ENCODE data around the gene CEBPZ. TPM values are rescaled to one million over a fixed set of nuclear protein-coding genes. Genes with fewer than 3 reads are reported as not detected.

The CEBPZ gene
- total RNA-seq, 6 donors from 2014 or later = 13.5 to 58.7 (median 42.5) TPM

DNA sequence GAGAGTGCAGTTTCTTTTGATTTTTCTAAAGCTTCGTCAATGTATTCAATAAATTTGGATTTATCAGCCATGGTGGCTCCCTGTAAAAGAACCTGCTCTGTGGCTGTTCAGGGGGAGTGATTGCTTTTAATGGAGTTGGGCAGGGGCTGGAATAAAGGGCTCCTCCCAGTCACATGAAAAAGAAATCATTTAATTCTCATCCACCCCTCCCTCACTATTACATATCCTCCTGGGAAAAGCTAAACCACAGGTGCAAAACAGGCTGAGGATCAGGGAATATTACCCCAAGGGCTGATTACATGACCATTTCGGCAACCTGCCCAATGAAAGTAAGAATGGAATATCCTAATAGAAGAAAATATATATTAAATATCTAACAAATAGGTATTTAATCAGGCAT is 42.8 kb downstream of the CEBPZ start, which contains the start of gene SULT6B1:
Gene SULT6B1, minus strand, starts transcription at position 101 of the 400 bp plus-strand sequence. Its CDS starts 30 bp downstream, at position 71.
- peak within 1 kb of the TSS in 2 of 4 donors; percentile 34 to 80 for H3K27ac ChIP-seq

DNA sequence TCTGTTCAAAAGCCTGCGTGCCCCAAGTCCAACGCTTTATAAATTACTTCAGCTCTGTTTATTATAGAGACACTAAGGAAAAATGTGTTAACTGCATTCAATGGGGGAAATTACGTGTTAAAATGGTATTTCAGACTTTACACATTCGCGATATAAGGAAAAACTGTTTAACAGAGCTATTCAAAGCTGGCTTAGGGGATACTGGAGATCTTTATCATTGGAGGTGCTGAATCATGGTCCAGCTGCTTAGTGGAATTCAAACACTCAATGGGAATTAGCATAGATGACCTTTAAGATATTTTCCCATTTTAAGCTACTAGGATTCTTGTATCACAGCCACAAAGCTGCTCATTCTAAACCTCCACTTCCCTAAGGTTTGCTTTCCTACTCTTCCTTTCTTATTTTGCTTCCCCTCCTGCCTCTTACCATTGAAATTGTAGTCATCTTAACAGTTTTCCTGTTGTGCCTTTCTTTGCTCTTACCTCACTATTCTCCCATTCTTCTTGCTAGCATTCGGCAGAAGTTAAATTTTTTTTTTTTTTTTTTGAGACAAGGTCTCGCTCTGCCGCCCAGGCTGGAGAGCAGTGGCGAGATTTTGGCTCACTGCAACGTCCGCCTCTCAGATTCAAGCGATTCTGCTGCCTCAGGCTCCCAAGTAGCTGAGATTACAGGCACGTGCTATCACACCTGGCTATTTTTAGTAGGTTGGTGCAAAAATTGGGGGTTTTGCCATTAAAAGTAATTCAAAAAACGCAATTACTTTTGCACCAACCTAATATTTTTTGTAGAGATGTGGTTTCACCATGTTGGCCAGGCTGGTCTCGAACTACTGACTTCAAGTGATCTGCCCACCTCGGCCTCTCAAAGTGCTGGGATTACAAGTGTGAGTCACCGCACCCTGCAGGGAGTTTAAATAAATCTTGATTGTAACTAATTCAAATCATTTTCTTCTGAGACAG is 49.4 kb downstream of the CEBPZ start:
- H3K27me3 ChIP-seq = no peaks in the 10 kb centered on the region
- H3K27ac ChIP-seq = no peak overlapping the region
- H3K9me3 ChIP-seq = no peaks in the 10 kb centered on the region
- TF ChIP-seq, protein P1, sequence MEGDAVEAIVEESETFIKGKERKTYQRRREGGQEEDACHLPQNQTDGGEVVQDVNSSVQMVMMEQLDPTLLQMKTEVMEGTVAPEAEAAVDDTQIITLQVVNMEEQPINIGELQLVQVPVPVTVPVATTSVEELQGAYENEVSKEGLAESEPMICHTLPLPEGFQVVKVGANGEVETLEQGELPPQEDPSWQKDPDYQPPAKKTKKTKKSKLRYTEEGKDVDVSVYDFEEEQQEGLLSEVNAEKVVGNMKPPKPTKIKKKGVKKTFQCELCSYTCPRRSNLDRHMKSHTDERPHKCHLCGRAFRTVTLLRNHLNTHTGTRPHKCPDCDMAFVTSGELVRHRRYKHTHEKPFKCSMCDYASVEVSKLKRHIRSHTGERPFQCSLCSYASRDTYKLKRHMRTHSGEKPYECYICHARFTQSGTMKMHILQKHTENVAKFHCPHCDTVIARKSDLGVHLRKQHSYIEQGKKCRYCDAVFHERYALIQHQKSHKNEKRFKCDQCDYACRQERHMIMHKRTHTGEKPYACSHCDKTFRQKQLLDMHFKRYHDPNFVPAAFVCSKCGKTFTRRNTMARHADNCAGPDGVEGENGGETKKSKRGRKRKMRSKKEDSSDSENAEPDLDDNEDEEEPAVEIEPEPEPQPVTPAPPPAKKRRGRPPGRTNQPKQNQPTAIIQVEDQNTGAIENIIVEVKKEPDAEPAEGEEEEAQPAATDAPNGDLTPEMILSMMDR (IDR thresholded peaks at IDR 0.05) = no peak
- TF ChIP-seq EP300 (IDR thresholded peaks at IDR 0.05) (no peak), POLR2AphosphoS5 (IDR thresholded peaks at IDR 0.05) (no peak), POLR2A (IDR thresholded peaks at IDR 0.05) (no peak)
- no peak for ATAC-seq (ENCODE audit: low FRiP score in 2 of 2)
- no peaks in the 10 kb centered on the region for H3K36me3 ChIP-seq
- H3K4me3 ChIP-seq = no peak overlapping the region
- DNase-seq = no peak
- H3K4me1 ChIP-seq = no peaks in the 10 kb centered on the region
- 80 to 82% methylated on average over 17 of the region's 17 CpGs for WGBS, 2 donors

More for the DNA sequence above, 42.8 kb downstream of the CEBPZ start, which contains the start of gene SULT6B1:
- H3K4me3 ChIP-seq = no peak within 1 kb of the TSS
- no peaks in the 10 kb centered on the region for H3K27me3 ChIP-seq
- TF ChIP-seq EP300 (IDR thresholded peaks at IDR 0.05) (no peak), POLR2A (IDR thresholded peaks at IDR 0.05) (no peak), POLR2AphosphoS5 (IDR thresholded peaks at IDR 0.05) (no peak)
- TF ChIP-seq, protein P1 (IDR thresholded peaks at IDR 0.05) = no peak
- DNase-seq (no peak), ATAC-seq (ENCODE audit: low FRiP score in 2 of 2) (no peak)
- no peaks in the 10 kb centered on the region for H3K36me3 ChIP-seq
- WGBS, 2 donors = 95 to 96% methylated on average over 2 of the region's 2 CpGs
- H3K4me1 ChIP-seq = peaks cover 0 to 3% (median 0%) of the 10 kb centered on the region in 4 donors
- H3K9me3 ChIP-seq = no peaks in the 10 kb centered on the region

DNA sequence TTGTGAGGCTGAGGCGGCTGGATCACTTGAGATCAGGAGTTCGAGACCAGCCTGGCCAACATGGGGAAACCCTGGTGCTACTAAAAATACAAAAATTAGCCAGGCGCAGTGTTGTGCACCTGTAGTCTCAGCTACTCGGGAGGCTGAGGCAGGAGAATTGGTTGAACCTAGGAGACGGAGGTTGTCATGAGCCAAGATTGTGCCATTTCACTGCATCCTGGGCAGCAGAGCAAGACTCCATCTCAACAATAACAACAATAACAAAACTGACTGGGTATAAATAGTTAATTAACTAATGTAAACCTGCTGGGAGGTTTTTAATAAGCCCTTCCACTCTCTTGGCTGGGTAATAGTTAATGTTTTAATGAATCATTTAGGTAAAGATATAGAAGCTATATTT is 50.8 kb downstream of the CEBPZ start:
- Histone ChIP-seq H3K27ac (no peak overlapping the region), H3K9me3 (no peaks in the 10 kb centered on the region), H3K27me3 (no peaks in the 10 kb centered on the region), H3K4me3 (no peak overlapping the region), H3K36me3 (no peaks in the 10 kb centered on the region), H3K4me1 (no peaks in the 10 kb centered on the region)
- TF ChIP-seq, protein P1 (IDR thresholded peaks at IDR 0.05) = no peak
- no peak for TF ChIP-seq POLR2A (IDR thresholded peaks at IDR 0.05)
- no peak for TF ChIP-seq EP300 (IDR thresholded peaks at IDR 0.05)
- TF ChIP-seq POLR2AphosphoS5 (IDR thresholded peaks at IDR 0.05) = no peak
- DNase-seq (no peak), ATAC-seq (ENCODE audit: low FRiP score in 2 of 2) (no peak)
- WGBS, 2 donors = 96% methylated on average over 5 of the region's 5 CpGs

DNA sequence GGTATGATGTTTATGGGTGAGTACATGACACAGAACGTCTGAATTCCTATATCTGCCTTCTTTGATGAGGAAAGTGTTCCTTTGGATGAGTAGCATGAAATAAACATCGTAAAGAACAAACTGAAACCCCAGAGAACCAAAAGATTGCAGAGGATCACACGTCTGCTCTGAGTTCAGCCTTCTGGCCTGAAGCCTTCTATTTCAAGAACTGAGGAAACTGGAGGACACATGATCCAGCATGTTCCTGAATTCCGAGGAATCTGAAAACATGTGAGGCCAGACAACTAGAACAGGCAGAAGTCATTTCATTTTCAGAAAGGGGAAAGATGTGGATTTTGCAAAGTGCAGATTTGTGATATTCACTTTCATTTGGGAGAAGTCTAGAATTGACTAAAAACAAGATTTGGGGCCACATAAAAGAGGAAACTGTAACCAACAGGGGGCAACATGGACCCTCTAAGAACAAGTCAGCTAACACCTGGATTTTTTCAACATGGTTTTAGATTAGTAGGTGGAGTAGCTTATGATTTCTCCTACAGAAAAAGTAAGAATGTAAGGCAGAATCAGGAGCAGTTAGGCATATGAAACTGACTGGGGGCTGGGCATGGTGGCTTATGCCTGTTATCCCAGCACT is 51.3 kb downstream of the CEBPZ start:
- no peak for ATAC-seq (ENCODE audit: low FRiP score in 2 of 2)

More for the DNA sequence above, 51.3 kb downstream of the CEBPZ start:
- H3K4me3 ChIP-seq = no peak overlapping the region
- no peak for DNase-seq
- H3K4me1 ChIP-seq = no peaks in the 10 kb centered on the region
- TF ChIP-seq POLR2A (IDR thresholded peaks at IDR 0.05) = no peak
- TF ChIP-seq POLR2AphosphoS5 (IDR thresholded peaks at IDR 0.05) = no peak
- TF ChIP-seq, protein P1 (IDR thresholded peaks at IDR 0.05) = no peak
- H3K27ac ChIP-seq = no peak overlapping the region
- no peaks in the 10 kb centered on the region for H3K9me3 ChIP-seq
- no peaks in the 10 kb centered on the region for H3K27me3 ChIP-seq
- WGBS, 2 donors = 54 to 66% methylated on average over 4 of the region's 4 CpGs
- no peaks in the 10 kb centered on the region for H3K36me3 ChIP-seq

Data from upper lobe of left lung (tissue), 6 donors.